ENCODE data around the gene TRIM59.

Gene TRIM59

DNA sequence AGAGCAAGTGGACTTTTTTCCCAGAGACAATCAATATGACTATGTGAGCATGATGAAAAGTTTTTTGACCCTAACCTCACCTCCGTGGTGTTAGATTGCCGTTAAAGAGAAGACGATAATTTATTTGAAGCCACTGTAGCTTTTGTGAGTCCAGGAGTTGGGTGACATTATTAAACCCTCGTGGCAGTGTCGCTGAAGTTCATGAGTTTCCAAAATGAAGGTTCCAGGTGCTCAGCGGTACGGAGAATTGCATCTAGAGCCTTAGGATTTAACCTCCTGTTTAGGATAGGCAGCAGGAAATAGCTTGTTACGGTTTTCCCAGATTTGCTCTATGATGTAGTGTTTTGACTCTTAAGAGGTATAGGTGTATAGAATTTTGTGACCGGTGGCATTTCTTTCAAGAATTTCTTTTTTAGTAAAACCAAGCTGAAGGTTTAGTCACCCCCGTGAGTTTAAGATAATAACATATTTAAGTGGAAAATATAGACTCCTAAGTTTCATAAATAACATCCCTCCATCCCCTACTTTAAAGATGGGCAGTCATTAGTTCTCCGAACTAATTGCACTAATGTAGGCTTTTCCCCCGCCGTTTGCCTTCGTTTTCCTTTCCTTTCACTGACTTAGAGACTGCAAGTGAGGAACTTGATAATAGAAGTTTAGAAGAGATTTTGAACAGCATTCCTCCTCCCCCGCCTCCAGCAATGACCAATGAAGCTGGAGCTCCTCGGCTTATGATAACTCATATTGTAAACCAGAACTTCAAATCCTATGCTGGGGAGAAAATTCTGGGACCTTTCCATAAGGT, 48.1 kb downstream of the TRIM59 start:
- DNase-seq: peak; percentile 9

DNA sequence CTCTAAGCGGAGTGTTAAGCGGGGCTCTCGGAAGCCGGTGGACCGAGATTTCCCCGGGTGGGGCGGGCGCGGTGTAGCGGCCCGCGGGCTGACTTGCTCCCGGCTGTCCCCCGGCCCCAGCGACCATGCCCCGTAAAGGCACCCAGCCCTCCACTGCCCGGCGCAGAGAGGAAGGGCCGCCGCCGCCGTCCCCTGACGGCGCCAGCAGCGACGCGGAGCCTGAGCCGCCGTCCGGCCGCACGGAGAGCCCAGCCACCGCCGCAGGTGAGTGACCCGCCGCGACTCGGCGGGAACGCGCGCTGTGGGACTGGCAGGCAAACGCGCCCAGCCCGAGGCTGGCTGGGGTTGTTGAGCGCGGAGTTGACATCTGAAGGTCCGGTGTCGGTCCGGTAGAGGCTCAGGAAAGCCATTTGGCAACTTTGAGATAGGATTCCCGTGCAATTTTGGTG, 48.9 kb downstream of the TRIM59 start:
- peak; percentile 21 for DNase-seq

DNA sequence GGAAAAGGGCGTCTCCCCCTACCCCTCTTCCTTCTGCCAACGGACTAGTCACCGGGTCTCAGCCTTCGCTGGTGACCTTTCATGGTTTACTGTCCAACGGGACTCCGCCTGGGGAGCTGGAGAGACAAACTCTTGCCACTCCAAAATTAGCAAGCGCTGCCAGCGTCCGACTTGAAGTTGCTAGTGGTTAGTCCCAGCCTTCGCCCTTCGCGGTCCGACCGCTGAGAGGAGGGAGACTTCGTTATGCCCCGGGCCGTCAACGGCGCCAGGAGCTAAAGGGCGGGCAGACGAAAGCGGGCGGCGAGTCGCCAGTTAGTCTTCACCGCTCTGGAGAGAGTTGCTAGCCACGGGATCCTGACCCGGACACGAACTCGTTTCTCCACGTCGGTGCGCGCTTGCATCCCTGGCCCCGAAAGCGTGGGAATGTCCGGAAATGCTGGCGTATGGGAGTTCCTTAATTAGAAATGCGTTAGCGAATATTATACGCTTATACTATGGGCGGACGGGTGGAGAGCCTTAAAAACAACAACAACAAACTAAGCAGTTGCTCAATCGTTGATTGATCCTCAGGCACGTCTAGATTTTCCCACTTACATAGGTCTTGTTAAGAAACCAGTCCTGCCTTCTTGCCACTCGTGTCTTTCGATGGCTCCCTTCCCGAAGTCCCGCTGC, 49.4 kb downstream of the TRIM59 start:
- peak; percentile 36 for DNase-seq

DNA sequence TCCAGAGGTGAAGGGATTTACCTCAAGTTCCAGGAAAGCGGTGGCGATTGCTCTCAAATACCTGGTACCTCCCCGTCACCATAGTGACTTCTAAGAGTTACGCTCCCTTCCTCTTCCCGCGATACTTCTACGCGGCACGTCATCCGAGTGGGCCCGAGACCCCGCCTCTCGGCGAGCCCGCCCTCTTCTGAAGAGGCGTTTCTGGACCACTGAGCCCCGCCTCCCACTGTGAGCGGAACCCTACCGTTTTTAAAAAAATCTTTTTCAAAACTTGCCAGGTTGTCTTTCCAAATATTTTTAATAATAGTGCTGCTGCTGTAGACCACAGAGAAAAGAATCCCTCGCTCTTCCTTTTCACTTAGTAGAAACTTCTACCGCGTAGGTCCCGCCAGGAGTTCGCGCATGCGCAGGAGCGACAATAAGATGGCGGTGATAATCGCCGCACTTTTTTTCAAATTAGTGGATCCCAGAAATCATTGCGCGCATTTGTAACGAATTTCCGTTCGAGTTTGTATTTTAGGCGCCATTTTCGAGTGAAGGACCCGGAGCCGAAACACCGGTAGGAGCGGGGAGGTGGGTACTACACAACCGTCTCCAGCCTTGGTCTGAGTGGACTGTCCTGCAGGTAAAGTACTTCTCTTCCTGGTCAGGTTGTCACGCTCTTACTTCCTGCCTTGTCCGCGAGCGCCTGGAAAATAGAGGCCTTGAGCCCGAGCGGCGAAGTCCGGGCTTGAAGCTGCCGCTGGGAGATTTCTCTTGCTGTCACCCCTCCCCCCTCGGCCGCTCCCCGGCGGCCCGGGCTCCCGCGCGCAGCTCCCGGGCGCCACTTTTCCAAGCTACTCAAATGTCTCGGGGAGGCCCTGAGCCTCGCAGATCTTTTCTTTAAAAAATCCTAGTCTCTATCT, 50.2 kb downstream of the TRIM59 start, which contains the start of the genes IFT80 and SMC4:
IFT80 (minus strand) TSS at position 101 of the 905 bp plus-strand sequence. CDS start 14,625 bp downstream, outside the sequence.
SMC4 (plus strand) TSS at position 526 of the 905 bp plus-strand sequence. CDS start 1,177 bp downstream, outside the sequence.
- DNase-seq: peak; percentile 96

DNA sequence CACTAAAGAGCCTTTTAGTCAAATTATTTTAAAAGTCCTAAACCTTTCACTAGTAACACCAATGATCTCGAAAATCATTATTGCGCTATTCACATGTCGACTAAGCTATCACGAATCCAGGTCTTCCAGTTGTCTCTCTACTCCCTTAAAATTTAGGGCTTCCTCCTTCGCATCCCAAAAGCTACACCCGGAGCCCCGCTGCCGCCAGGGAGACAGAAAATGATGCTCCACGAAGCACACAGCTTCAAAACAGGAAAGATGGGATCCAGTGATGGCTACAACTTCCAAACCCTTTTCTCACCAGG, 50.8 kb downstream of the TRIM59 start:
- DNase-seq: no peak

DNA sequence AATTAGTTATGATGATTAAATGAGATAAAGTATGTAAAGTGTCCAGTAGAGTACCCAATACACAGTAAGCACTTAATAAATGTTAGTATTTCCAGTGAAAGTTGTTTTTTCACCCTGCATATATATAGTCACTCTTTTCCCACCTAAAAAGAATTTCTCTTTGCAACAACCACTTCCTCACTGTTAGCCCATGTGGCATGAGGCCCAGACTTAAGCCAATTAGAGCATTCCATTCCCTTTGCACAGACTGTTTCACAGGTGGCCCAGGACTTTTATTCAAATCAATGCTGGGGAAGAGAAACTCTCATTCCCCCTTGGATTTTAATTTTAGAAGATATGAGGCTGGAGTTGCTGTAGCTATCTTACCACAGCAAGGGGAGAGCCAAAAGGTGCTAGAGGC, 54.3 kb downstream of the TRIM59 start:
- no peak for DNase-seq

DNA sequence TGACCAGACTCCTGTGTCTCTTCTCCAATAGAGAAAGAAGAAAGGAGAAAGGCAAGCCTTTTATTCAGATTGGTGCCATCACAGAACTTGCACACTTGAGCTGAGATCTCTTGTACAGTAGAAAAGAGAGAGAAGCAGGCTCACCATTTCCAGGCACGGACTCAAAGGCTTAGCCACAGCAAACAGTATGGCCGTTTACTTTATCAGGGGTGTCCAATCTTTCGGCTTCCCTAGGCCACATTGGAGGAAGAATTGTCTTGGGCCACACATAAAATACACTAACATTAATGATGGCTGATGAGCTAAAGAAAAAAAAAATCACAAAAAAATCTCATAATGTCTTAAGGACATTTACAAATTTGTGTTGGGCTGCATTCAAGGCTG, 55.6 kb downstream of the TRIM59 start:
- DNase-seq: no peak

DNA sequence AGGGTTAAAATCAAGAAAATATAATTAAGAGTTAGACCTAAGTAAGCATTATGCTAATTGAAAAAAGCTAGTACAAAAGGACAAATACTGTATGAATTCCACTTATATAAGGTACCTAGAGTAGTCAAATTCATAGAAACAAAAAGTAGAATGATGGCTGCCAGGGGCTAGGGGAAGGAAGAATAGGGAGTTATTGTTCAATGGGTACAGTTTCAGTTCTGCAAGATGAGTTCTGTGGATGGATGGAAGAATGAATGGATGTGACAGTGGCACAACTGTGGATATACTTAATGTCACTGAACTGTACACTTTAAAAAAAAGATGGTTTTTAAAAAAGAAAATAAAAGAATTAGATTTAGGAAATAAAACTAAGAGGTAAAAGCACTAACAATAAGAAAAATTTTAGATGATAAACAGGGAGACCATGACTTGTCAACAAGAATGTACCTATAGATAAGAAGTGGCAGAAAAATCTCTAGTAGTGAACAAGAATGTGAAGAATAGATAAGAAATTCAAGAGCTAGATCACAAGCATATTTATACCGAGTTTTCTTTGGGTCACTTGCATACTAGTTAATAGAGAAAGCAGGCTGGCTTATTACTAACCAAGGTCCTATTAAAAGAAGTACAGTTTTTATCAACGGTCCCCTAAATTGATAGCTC, 56.1 kb downstream of the TRIM59 start:
- DNase-seq: no peak

DNA sequence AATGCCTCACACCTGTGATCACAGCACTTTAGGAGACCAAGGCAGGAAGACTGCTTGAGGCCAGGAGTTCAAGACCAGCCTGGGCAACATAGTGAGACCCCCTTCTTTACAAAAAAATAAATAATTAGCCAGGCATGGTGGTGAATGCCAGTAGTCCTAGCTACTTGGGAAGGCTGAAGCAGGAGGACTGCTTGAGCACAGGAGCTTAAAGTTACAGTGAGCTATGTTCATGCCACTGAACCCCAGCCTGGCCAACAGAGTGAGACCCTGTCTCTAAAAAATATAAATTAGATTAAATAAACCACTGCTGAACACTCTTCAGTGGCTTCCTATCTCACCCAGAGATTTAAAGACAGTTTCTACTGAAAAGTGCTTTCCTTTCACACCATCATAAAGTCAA, 56.8 kb downstream of the TRIM59 start:
- no peak for DNase-seq

DNA sequence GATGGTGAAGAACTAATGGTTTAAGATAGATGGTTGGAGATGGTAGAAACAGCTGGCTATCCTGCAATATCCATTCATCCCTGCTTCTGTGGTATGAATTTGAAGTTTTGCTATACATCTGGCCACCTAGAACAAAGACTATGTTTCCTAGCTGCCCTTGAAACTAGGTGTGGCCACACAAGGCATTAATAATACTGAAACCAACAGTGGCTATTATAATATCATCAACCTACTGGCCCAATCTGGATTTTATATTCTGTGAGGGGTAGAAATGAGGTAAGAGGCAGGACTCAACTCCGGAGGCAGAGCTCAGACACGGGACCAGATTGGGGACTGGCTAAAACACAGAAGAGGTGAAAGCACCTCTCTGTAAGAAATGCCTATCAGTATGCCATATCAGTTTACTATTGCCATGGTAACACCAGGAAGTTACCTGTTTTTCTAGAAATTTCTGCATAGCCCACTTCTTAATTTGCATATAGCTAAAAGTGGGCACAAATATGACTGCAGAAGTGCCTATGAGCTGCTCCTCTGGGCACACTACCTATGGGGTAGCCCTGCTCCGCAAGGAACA, 58.9 kb downstream of the TRIM59 start:
- DNase-seq: no peak
